HepG2 (cell line): ENCODE data around the gene ARHGEF3.

ENCODE experiments used
- CHD2 ChIP-seq: IDR thresholded peaks from 2 replicates; pipeline ENCODE4 v1.6.1; 2011; ENCODE audit warnings: low read depth, low read length, improper control_type of control experiment
- ESRRA ChIP-seq: sonication (generic); formaldehyde crosslinking; IDR thresholded peaks from 2 replicates; pipeline ENCODE4 v1.5.1; 2020; ENCODE audit warnings: mild to moderate bottlenecking, low read depth, missing genetic modification reagents
- FOXM1 ChIP-seq: sonication (generic); formaldehyde crosslinking; IDR thresholded peaks from 2 replicates; pipeline ENCODE4 v1.5.0; 2020; ENCODE audit warnings: missing genetic modification reagents
- MAFG ChIP-seq: sonication (generic); formaldehyde crosslinking; IDR thresholded peaks from 2 replicates; pipeline ENCODE4 v1.5.1; 2020; ENCODE audit warnings: mild to moderate bottlenecking, missing genetic modification reagents
- NFIC ChIP-seq: IDR thresholded peaks from 2 replicates; pipeline ENCODE4 v1.6.1; 2012; ENCODE audit warnings: mild to moderate bottlenecking, low read length, inconsistent platforms
- POLR2A ChIP-seq, 2 experiments: IDR thresholded peaks; 2 replicates each; pipeline ENCODE4 v1.6.1; 2011; ENCODE audit warnings: low read depth in 2 of 2, low read length in 2 of 2, mild to moderate bottlenecking in 1 of 2, moderate library complexity in 1 of 2; ENCODE audit not compliant: insufficient read depth in 1 of 2
- RBFOX2 ChIP-seq: fragments of 200-400 bp; formaldehyde crosslinking; IDR thresholded peaks from 2 replicates; pipeline ENCODE4 v1.6.1; 2017; ENCODE audit warnings: low read depth, mild to moderate bottlenecking, low read length
- ZNF274 ChIP-seq: sonication (generic); formaldehyde crosslinking; IDR thresholded peaks from 2 replicates; pipeline ENCODE4 v1.5.1; 2020; ENCODE audit warnings: mild to moderate bottlenecking, missing genetic modification reagents
- TF ChIP-seq, protein P1 (sequence below): sonication (generic); formaldehyde crosslinking; IDR thresholded peaks from 2 replicates; pipeline ENCODE4 v1.5.0; 2020; ENCODE audit warnings: mild to moderate bottlenecking, missing genetic modification reagents, moderate library complexity
- TF ChIP-seq, protein P2 (sequence below): IDR thresholded peaks from 2 replicates; pipeline ENCODE4 v1.6.1; 2016; ENCODE audit warnings: low read depth, missing genetic modification reagents, missing compliant biosample characterization
- TF ChIP-seq, protein P3 (sequence below), 2 experiments: sonication (generic) in 1 of 2; formaldehyde crosslinking in 1 of 2; IDR thresholded peaks; 2 replicates each; pipeline versions ENCODE4 v1.5.1 to v1.6.1; 2011 to 2020; ENCODE audit warnings: borderline replicate concordance in 1 of 2, low read depth in 1 of 2, low read length in 1 of 2, mild to moderate bottlenecking in 1 of 2, missing genetic modification reagents in 1 of 2, moderate library complexity in 1 of 2
- TF ChIP-seq, protein P4 (sequence below): sonication (generic); formaldehyde crosslinking; IDR thresholded peaks from 2 replicates; pipeline ENCODE4; 2020; ENCODE audit warnings: missing genetic modification reagents, mild to moderate bottlenecking, borderline replicate concordance
- TF ChIP-seq, protein P5 (sequence below): sonication (generic); formaldehyde crosslinking; IDR thresholded peaks from 2 replicates; pipeline ENCODE4 v1.4.0; 2020; ENCODE audit warnings: missing genetic modification reagents, borderline replicate concordance
- TF ChIP-seq, protein P6 (sequence below): sonication (generic); formaldehyde crosslinking; IDR thresholded peaks from 2 replicates; pipeline ENCODE4 v1.4.0; 2020; ENCODE audit warnings: missing genetic modification reagents

DNA sequence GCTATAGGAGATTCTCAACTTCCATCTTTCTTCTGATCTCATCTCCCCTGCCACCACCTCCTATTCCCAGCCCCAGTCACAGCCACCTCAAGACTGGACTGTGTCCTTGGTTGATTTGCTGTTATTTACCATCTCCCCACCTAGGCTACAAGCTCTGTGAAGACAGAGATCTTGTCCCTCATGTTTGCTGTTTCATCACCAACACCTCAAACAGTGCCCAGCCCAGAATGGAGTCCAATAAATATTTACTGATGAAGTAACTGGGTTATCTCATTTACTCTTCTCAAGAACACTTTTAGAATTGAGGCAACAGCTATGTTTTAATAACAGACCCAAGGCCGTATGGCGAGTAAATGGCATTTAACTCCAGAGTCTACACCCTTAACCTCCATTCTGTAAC, 29.1 kb upstream of the ARHGEF3 start:
- TF ChIP-seq FOXM1 (CRISPR knock-in tag) (no peak), NFIC (peak; percentile 74), MAFG (CRISPR knock-in tag) (no peak), POLR2A (IDR thresholded peaks at IDR 0.05; ENCODE audit: insufficient read depth in 1 of 2, low read depth in 2 of 2, low read length in 2 of 2) (no peak), CHD2 (no peak), RBFOX2 (no peak), ZNF274 (CRISPR knock-in tag) (no peak), ESRRA (no peak)
- TF ChIP-seq, protein P1, sequence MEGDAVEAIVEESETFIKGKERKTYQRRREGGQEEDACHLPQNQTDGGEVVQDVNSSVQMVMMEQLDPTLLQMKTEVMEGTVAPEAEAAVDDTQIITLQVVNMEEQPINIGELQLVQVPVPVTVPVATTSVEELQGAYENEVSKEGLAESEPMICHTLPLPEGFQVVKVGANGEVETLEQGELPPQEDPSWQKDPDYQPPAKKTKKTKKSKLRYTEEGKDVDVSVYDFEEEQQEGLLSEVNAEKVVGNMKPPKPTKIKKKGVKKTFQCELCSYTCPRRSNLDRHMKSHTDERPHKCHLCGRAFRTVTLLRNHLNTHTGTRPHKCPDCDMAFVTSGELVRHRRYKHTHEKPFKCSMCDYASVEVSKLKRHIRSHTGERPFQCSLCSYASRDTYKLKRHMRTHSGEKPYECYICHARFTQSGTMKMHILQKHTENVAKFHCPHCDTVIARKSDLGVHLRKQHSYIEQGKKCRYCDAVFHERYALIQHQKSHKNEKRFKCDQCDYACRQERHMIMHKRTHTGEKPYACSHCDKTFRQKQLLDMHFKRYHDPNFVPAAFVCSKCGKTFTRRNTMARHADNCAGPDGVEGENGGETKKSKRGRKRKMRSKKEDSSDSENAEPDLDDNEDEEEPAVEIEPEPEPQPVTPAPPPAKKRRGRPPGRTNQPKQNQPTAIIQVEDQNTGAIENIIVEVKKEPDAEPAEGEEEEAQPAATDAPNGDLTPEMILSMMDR (CRISPR knock-in tag) = no peak
- TF ChIP-seq, protein P2, sequence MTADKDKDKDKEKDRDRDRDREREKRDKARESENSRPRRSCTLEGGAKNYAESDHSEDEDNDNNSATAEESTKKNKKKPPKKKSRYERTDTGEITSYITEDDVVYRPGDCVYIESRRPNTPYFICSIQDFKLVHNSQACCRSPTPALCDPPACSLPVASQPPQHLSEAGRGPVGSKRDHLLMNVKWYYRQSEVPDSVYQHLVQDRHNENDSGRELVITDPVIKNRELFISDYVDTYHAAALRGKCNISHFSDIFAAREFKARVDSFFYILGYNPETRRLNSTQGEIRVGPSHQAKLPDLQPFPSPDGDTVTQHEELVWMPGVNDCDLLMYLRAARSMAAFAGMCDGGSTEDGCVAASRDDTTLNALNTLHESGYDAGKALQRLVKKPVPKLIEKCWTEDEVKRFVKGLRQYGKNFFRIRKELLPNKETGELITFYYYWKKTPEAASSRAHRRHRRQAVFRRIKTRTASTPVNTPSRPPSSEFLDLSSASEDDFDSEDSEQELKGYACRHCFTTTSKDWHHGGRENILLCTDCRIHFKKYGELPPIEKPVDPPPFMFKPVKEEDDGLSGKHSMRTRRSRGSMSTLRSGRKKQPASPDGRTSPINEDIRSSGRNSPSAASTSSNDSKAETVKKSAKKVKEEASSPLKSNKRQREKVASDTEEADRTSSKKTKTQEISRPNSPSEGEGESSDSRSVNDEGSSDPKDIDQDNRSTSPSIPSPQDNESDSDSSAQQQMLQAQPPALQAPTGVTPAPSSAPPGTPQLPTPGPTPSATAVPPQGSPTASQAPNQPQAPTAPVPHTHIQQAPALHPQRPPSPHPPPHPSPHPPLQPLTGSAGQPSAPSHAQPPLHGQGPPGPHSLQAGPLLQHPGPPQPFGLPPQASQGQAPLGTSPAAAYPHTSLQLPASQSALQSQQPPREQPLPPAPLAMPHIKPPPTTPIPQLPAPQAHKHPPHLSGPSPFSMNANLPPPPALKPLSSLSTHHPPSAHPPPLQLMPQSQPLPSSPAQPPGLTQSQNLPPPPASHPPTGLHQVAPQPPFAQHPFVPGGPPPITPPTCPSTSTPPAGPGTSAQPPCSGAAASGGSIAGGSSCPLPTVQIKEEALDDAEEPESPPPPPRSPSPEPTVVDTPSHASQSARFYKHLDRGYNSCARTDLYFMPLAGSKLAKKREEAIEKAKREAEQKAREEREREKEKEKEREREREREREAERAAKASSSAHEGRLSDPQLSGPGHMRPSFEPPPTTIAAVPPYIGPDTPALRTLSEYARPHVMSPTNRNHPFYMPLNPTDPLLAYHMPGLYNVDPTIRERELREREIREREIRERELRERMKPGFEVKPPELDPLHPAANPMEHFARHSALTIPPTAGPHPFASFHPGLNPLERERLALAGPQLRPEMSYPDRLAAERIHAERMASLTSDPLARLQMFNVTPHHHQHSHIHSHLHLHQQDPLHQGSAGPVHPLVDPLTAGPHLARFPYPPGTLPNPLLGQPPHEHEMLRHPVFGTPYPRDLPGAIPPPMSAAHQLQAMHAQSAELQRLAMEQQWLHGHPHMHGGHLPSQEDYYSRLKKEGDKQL = peak; percentile 88
- TF ChIP-seq, protein P3, sequence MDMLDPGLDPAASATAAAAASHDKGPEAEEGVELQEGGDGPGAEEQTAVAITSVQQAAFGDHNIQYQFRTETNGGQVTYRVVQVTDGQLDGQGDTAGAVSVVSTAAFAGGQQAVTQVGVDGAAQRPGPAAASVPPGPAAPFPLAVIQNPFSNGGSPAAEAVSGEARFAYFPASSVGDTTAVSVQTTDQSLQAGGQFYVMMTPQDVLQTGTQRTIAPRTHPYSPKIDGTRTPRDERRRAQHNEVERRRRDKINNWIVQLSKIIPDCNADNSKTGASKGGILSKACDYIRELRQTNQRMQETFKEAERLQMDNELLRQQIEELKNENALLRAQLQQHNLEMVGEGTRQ (IDR thresholded peaks at IDR 0.05; ENCODE audit: low read depth, low read length) = no peak
- TF ChIP-seq, protein P3 (CRISPR knock-in tag; IDR thresholded peaks at IDR 0.05; ENCODE audit: borderline replicate concordance) = no peak
- TF ChIP-seq, protein P4, sequence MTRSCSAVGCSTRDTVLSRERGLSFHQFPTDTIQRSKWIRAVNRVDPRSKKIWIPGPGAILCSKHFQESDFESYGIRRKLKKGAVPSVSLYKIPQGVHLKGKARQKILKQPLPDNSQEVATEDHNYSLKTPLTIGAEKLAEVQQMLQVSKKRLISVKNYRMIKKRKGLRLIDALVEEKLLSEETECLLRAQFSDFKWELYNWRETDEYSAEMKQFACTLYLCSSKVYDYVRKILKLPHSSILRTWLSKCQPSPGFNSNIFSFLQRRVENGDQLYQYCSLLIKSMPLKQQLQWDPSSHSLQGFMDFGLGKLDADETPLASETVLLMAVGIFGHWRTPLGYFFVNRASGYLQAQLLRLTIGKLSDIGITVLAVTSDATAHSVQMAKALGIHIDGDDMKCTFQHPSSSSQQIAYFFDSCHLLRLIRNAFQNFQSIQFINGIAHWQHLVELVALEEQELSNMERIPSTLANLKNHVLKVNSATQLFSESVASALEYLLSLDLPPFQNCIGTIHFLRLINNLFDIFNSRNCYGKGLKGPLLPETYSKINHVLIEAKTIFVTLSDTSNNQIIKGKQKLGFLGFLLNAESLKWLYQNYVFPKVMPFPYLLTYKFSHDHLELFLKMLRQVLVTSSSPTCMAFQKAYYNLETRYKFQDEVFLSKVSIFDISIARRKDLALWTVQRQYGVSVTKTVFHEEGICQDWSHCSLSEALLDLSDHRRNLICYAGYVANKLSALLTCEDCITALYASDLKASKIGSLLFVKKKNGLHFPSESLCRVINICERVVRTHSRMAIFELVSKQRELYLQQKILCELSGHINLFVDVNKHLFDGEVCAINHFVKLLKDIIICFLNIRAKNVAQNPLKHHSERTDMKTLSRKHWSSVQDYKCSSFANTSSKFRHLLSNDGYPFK (CRISPR knock-in tag) = no peak
- TF ChIP-seq, protein P5, sequence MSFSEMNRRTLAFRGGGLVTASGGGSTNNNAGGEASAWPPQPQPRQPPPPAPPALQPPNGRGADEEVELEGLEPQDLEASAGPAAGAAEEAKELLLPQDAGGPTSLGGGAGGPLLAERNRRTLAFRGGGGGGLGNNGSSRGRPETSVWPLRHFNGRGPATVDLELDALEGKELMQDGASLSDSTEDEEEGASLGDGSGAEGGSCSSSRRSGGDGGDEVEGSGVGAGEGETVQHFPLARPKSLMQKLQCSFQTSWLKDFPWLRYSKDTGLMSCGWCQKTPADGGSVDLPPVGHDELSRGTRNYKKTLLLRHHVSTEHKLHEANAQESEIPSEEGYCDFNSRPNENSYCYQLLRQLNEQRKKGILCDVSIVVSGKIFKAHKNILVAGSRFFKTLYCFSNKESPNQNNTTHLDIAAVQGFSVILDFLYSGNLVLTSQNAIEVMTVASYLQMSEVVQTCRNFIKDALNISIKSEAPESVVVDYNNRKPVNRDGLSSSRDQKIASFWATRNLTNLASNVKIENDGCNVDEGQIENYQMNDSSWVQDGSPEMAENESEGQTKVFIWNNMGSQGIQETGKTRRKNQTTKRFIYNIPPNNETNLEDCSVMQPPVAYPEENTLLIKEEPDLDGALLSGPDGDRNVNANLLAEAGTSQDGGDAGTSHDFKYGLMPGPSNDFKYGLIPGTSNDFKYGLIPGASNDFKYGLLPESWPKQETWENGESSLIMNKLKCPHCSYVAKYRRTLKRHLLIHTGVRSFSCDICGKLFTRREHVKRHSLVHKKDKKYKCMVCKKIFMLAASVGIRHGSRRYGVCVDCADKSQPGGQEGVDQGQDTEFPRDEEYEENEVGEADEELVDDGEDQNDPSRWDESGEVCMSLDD (CRISPR knock-in tag) = no peak
- TF ChIP-seq, protein P6, sequence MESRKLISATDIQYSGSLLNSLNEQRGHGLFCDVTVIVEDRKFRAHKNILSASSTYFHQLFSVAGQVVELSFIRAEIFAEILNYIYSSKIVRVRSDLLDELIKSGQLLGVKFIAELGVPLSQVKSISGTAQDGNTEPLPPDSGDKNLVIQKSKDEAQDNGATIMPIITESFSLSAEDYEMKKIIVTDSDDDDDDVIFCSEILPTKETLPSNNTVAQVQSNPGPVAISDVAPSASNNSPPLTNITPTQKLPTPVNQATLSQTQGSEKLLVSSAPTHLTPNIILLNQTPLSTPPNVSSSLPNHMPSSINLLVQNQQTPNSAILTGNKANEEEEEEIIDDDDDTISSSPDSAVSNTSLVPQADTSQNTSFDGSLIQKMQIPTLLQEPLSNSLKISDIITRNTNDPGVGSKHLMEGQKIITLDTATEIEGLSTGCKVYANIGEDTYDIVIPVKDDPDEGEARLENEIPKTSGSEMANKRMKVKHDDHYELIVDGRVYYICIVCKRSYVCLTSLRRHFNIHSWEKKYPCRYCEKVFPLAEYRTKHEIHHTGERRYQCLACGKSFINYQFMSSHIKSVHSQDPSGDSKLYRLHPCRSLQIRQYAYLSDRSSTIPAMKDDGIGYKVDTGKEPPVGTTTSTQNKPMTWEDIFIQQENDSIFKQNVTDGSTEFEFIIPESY (CRISPR knock-in tag) = no peak
